Measurements from ENCODE around the gene MYLK4.

- TF ChIP-seq, protein P1, sequence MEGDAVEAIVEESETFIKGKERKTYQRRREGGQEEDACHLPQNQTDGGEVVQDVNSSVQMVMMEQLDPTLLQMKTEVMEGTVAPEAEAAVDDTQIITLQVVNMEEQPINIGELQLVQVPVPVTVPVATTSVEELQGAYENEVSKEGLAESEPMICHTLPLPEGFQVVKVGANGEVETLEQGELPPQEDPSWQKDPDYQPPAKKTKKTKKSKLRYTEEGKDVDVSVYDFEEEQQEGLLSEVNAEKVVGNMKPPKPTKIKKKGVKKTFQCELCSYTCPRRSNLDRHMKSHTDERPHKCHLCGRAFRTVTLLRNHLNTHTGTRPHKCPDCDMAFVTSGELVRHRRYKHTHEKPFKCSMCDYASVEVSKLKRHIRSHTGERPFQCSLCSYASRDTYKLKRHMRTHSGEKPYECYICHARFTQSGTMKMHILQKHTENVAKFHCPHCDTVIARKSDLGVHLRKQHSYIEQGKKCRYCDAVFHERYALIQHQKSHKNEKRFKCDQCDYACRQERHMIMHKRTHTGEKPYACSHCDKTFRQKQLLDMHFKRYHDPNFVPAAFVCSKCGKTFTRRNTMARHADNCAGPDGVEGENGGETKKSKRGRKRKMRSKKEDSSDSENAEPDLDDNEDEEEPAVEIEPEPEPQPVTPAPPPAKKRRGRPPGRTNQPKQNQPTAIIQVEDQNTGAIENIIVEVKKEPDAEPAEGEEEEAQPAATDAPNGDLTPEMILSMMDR (IDR thresholded peaks at IDR 0.05): no peak
- no peak for TF ChIP-seq POLR2A (IDR thresholded peaks at IDR 0.05)
Measured at GRCh38 chr6:2725364-2725988, 25.2 kb downstream of the MYLK4 start.

Measured in esophagus squamous epithelium (tissue), 4 donors.